HG03432 (cell line): Measurements from ENCODE around the gene HEATR5A.
A peak's percentile ranks its signal among the peaks of the same experiment; 100 is the strongest.
"Not testable (repeated sequence)": the region's sequence is repeated elsewhere in the genome, so short reads cannot be mapped to it uniquely, and the experiment has no call there.

Experiments used
- ATAC-seq: cut with Tn5 transposase; IDR thresholded peaks from one replicate; pipeline ENCODE4 v1.9.1; 2021; ENCODE audit warnings: mild to moderate bottlenecking, moderate library complexity; ENCODE audit not compliant: unreplicated experiment

The HEATR5A gene

GRCh38 chr14:31391473-31391872 lies 28.9 kb downstream of the HEATR5A start:
- no peak for ATAC-seq

- ATAC-seq: no peak
Observed at GRCh38 chr14:31389946-31390345, 30.4 kb downstream of the HEATR5A start.

GRCh38 chr14:31388687-31389413 lies 31.5 kb downstream of the HEATR5A start:
- peak; percentile 49 for ATAC-seq

- no peak for ATAC-seq
Observed at GRCh38 chr14:31387091-31387490, 33.3 kb downstream of the HEATR5A start.

GRCh38 chr14:31386271-31386670 lies 34.1 kb downstream of the HEATR5A start:
- no peak for ATAC-seq

- no peak for ATAC-seq
Observed at GRCh38 chr14:31382221-31382620, 38.1 kb downstream of the HEATR5A start.

GRCh38 chr14:31380106-31380505 lies 40.2 kb downstream of the HEATR5A start:
- ATAC-seq: no peak

- not testable (repeated sequence) for ATAC-seq
Observed at GRCh38 chr14:31379125-31379947, 41.0 kb downstream of the HEATR5A start.

- no peak for ATAC-seq
Observed at GRCh38 chr14:31377433-31377832, 42.9 kb downstream of the HEATR5A start.

- no peak for ATAC-seq
Observed at GRCh38 chr14:31371646-31372045, 48.7 kb downstream of the HEATR5A start.

GRCh38 chr14:31363331-31364073 lies 56.8 kb downstream of the HEATR5A start:
- no peak for ATAC-seq

GRCh38 chr14:31362746-31363145 lies 57.6 kb downstream of the HEATR5A start:
- ATAC-seq: no peak

- ATAC-seq: not testable (repeated sequence)
Observed at GRCh38 chr14:31361761-31362160, 58.6 kb downstream of the HEATR5A start.

GRCh38 chr14:31360919-31361662 lies 59.3 kb downstream of the HEATR5A start:
- ATAC-seq: no peak

GRCh38 chr14:31357279-31357678 lies 63.1 kb downstream of the HEATR5A start:
- ATAC-seq: no peak

GRCh38 chr14:31346097-31346496 lies 74.3 kb downstream of the HEATR5A start:
- no peak for ATAC-seq

- ATAC-seq: no peak
Observed at GRCh38 chr14:31341280-31341679, 79.1 kb downstream of the HEATR5A start.

- no peak for ATAC-seq
Observed at GRCh38 chr14:31340297-31341063, 79.9 kb downstream of the HEATR5A start.

GRCh38 chr14:31339743-31340142 lies 80.6 kb downstream of the HEATR5A start:
- ATAC-seq: no peak

- ATAC-seq: no peak
Observed at GRCh38 chr14:31337331-31337730, 83.0 kb downstream of the HEATR5A start.
